Adrenal gland (tissue), 12 donors: Measurements from ENCODE around the gene SYT8. TPM values are rescaled to one million over a fixed set of nuclear protein-coding genes. Genes with fewer than 3 reads are reported as not detected.

Source experiments
- DNase-seq, 7 donors: peaks; one replicate each; pipeline ENCODE4 v3.0.0-alpha.2; 2019 to 2020
- H3K27ac ChIP-seq, 5 donors: fragments of 200-600 bp; sonication (generic) in 4 of 5; 1 replicate in 3 of 5; 2 replicates in 2 of 5; pipeline versions ENCODE4 v1.5.1 to v1.8.0; 2016 to 2020; ENCODE audit warnings: mild to moderate bottlenecking in 1 of 5
- H3K27me3 ChIP-seq: fragments of 200-600 bp; 2 replicates; pipeline ENCODE4 v1.8.0; 2021
- H3K36me3 ChIP-seq, 2 donors: fragments of 200-600 bp; replicated peaks in 1 of 2; 1 replicate in 1 of 2; 2 replicates in 1 of 2; pipeline versions ENCODE4 v1.5.1 to v1.8.0; 2018 to 2022
- H3K4me1 ChIP-seq, 2 donors: fragments of 200-600 bp; replicated peaks in 1 of 2; 1 replicate in 1 of 2; 2 replicates in 1 of 2; pipeline versions ENCODE4 v1.5.1 to v1.8.0; 2018 to 2021
- H3K4me3 ChIP-seq, 4 donors: fragments of 200-600 bp; sonication (generic) in 3 of 4; one replicate each; pipeline ENCODE4 v1.5.1; 2016 to 2018
- H3K9me3 ChIP-seq, 3 donors: fragments of 200-600 bp; sonication (generic) in 1 of 3; replicated peaks in 1 of 3; 1 replicate in 2 of 3; 2 replicates in 1 of 3; pipeline versions ENCODE4 v1.5.1 to v1.8.0; 2016 to 2021
- POLR2A ChIP-seq, 2 donors: fragments of 450-650 bp; IDR thresholded peaks; one replicate each; pipeline ENCODE4 v1.6.1; 2017; ENCODE audit warnings: antibody characterized with exemption in 2 of 2, mild to moderate bottlenecking in 2 of 2, moderate library complexity in 1 of 2
- WGBS, 4 donors: extraction: QIAGEN DNeasy Blood & Tissue Kit in 2 of 4; methylation state at CpG; one replicate each; pipeline versions ENCODE4 v1.1.5 to v1.1.7; 2013 to 2017; 5-methylcytosine and 5-hydroxymethylcytosine counted together
- intact Hi-C, 2 donors: fragments of 100-400 bp; cut with DNase I; formaldehyde crosslinking; loops; one replicate each; pipeline versions ENCODE4 v1.14.1 to v1.15.0; 2022 to 2023
- polyA plus RNA-seq, 3 donors: library from polyadenylated mRNA; stranded (reverse); fragments of 200-250 nt in 2 of 3; fragments of 350-450 nt in 1 of 3; fragmentation: Illumina TruSeq in 1 of 3; extraction: RNeasy Lipid Tissue Mini Kit (QIAGEN cat#74804) in 1 of 3; gene quantifications; one replicate each; pipeline ENCODE4 v1.2.3, GENCODE V29; 2013 to 2014
- total RNA-seq, 9 donors: library from RNA; depleted of rRNA in 4 of 9; stranded (reverse); fragments of >200 nt in 4 of 9; fragments of 120-200 nt in 1 of 9; fragmentation: NEBNext Ultra II Directional in 1 of 9; extraction: Animal tissue kit (Norgen Biotek cat#: 25700) in 1 of 9; gene quantifications; one replicate each; pipeline versions ENCODE4 v1.1.0 to v1.2.4, GENCODE V29; 2013 to 2023
- TF ChIP-seq, protein P1 (sequence below), 6 experiments: fragments of 450-650 bp in 4 of 6; fragments of 200-600 bp in 2 of 6; sonication (generic) in 1 of 6; IDR thresholded peaks; 1 replicate in 5 of 6; 2 replicates in 1 of 6; pipeline versions ENCODE4 v1.5.1 to v1.8.0; 2016 to 2021; ENCODE audit warnings: antibody characterized with exemption in 6 of 6, mild to moderate bottlenecking in 2 of 6, moderate library complexity in 1 of 6
- donor health status: healthy with polysubstance abuse.
- donor health status: Bipolar disorder and iron deficiency.
- donor health status: DM: yes; HTN: yes; CAD: no.
- donor health status: DM: no; HTN: no; CAD: no.
- donor health status: DM: no; HTN: no; CAD: no.
- donor health status: DM: yes; HTN: yes; CAD: no.

SYT8 gene
- total and polyA plus RNA-seq, 12 donors: 0.44 to 3.1 (median 0.91) TPM; not detected in 7

DNA sequence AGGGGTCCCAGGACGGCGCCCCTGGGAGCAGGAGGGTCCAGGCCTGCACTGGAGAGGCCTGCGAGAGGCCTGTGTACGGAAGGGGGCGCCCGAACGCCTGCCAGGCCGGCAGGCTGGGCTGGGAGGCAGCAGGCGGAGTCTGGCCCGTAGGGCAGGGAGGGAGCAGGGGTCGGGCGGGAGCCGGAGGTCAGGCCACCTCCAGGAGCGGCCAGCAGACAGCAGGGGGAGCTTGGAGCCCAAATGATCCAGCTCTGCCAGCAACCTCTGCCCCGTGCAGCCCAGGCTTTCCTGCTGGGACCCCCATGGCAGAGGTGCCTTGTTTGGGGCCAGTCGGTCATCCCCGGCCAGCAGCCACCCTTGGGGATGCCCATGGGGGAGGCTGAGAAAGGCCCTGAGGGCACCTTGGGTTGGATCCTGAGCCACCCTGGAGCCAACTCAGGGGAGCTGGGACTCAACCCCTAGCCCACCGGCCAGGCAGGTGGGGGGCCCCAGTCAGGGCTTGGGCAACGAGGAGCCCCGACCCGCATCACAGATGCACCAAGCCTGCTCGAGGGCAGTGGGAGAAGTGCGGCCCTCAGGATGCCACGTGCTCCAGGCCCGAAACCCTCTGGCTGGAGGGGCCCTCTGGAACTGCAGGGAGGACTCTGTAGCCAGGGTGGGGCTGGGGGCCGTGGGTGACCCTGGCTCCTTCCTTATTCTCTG lies 9.6 kb upstream of the SYT8 start:
- no peak for TF ChIP-seq POLR2A (IDR thresholded peaks at IDR 0.05)
- TF ChIP-seq, protein P1, sequence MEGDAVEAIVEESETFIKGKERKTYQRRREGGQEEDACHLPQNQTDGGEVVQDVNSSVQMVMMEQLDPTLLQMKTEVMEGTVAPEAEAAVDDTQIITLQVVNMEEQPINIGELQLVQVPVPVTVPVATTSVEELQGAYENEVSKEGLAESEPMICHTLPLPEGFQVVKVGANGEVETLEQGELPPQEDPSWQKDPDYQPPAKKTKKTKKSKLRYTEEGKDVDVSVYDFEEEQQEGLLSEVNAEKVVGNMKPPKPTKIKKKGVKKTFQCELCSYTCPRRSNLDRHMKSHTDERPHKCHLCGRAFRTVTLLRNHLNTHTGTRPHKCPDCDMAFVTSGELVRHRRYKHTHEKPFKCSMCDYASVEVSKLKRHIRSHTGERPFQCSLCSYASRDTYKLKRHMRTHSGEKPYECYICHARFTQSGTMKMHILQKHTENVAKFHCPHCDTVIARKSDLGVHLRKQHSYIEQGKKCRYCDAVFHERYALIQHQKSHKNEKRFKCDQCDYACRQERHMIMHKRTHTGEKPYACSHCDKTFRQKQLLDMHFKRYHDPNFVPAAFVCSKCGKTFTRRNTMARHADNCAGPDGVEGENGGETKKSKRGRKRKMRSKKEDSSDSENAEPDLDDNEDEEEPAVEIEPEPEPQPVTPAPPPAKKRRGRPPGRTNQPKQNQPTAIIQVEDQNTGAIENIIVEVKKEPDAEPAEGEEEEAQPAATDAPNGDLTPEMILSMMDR (IDR thresholded peaks at IDR 0.05): peak in 1 of 6 experiments; percentile 33
- 70 to 89% (median 83%) methylated on average over 7 to 26 of the region's 26 CpGs for WGBS, 4 donors
- Histone ChIP-seq H3K27me3 (peaks cover under 1% of the 10 kb centered on the region), H3K4me1 (no peaks in the 10 kb centered on the region), H3K36me3 (no peaks in the 10 kb centered on the region), H3K9me3 (no peaks in the 10 kb centered on the region), H3K4me3 (no peak overlapping the region), H3K27ac (no peak overlapping the region)
- intact Hi-C loops: no loop called here
- DNase-seq: peak in 2 of 7 donors; percentile 22 to 24

DNA sequence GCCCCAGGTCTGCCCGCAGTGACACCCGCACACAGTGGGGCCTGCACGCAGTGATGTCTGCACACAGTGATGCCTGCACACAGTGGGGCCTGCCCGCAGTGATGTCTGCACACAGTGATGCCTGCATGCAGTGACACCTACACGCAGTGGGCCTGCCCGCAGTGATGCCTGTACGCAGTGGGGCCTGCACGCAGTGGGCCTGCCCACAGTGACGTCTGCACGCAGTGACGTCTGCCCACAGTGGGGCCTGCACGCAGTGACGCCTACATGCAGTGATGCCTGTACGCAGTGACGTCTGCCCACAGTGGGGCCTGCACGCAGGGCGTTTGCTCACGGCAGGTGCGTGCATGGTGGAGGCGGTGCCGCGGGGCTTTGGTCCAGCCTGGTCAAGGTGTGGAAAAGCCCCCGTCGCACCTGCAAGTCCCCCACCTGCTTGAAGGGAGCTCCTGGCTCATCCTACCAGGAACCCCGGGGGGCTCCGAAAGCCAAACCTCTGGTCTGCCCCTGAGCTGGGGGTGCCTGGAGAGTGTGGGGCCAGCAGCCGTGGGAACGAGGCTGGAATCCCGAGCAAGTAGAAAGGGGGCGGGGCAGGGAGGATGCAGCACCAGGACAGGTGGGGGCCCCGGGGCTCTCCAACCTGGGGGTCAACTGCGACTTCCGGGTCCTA lies 8.9 kb upstream of the SYT8 start:
- Histone ChIP-seq H3K27ac (no peak overlapping the region), H3K36me3 (no peaks in the 10 kb centered on the region), H3K4me3 (no peak overlapping the region), H3K9me3 (no peaks in the 10 kb centered on the region), H3K4me1 (no peaks in the 10 kb centered on the region), H3K27me3 (peaks cover 4% of the 10 kb centered on the region)
- intact Hi-C loops: no loop called here
- 76 to 92% (median 90%) methylated on average over 11 to 33 of the region's 33 CpGs; no CpG with 5 or more reads in 1 of the 4 donors for WGBS, 4 donors
- TF ChIP-seq POLR2A (IDR thresholded peaks at IDR 0.05): no peak
- no peak for DNase-seq

DNA sequence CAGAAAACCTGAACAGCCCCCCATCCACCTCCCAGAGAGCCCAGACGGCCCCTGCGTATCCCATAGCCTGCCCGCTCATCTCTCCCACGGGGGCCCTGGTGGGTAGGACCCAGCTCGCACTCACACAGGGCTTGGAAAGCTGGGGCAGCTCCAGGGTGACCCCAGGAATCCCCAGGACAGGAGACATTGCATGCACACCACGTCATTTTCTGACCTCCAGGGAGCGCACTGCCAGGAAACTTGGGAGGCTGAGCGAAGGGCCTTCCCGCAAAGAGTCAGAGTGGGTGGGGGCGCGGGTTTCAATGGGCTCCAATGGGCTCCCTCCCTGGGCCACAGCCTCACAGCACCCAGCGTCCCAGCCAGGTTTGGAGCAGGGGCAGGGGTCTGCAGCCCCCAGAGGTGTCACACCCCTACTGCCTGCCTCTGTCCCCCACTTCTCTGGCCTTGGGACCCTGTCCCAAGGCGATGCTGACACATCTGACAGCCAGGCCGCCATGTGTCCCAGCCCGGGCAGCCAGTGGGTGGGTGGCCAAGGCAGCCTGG lies 8.2 kb upstream of the SYT8 start:
- Histone ChIP-seq H3K36me3 (no peaks in the 10 kb centered on the region), H3K4me1 (no peaks in the 10 kb centered on the region), H3K4me3 (no peak overlapping the region), H3K9me3 (no peaks in the 10 kb centered on the region), H3K27ac (peak overlapping the region in 1 of 5 donors; percentile 49), H3K27me3 (peaks cover 4% of the 10 kb centered on the region)
- DNase-seq: peak in 4 of 7 donors; percentile 54 to 63 (median 60)
- intact Hi-C loops: no loop called here
- no peak for TF ChIP-seq POLR2A (IDR thresholded peaks at IDR 0.05)
- TF ChIP-seq, protein P1 (IDR thresholded peaks at IDR 0.05): no peak
- 65 to 82% (median 72%) methylated on average over 9 to 15 of the region's 15 CpGs for WGBS, 4 donors

DNA sequence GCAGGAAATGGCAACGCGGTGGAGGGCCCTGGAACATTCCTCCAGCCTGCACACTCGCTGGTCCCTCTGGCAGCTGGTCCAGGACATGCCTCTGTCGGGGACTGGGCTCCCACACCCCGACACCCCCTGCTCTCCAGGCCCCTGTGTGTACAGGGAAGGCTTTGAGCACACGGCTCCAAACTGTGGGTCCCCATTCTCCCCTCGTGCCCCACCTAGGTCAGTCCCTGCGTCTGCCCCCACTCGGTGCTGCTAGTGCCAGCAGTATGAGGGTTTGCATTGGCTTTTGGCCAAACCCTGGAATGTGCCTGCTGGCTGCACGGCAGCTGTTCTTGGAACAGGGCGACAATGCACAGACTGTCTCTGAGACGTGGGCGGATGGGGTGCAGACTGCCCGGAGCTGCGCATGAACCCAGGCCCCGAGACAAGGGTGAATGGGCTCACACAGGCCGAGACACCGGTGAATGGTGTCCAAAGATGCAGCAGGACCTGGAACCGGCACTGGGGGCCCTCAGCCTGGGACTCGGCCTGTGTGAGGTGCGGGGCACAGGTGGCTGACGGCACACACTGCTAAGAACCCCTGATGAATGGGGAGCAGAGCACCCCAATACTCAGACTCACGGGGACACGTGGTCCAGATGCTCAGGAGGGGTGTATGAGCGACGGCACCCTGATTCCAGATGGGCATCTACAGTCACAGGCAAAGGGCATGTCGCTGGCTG lies 7.5 kb upstream of the SYT8 start:
- H3K4me1 ChIP-seq: peaks cover under 1 to 2% of the 10 kb centered on the region in 2 donors
- peaks cover 4% of the 10 kb centered on the region for H3K27me3 ChIP-seq
- TF ChIP-seq, protein P1 (IDR thresholded peaks at IDR 0.05): no peak
- no peak for TF ChIP-seq POLR2A (IDR thresholded peaks at IDR 0.05)
- no peaks in the 10 kb centered on the region for H3K9me3 ChIP-seq
- DNase-seq: peak in 4 of 7 donors; percentile 27 to 64 (median 50)
- intact Hi-C loops: no loop called here
- 64 to 74% (median 66%) methylated on average over 21 to 27 of the region's 27 CpGs for WGBS, 4 donors
- peak overlapping the region in 1 of 5 donors; percentile 49 for H3K27ac ChIP-seq
- no peaks in the 10 kb centered on the region for H3K36me3 ChIP-seq
- H3K4me3 ChIP-seq: no peak overlapping the region
